ENCODE results near the gene FAM186B. TPM values are rescaled to one million over a fixed set of nuclear protein-coding genes. Genes with fewer than 3 reads are reported as not detected.

Gene FAM186B
- total RNA-seq, 6 donors from 2014 or later = 0.20 to 3.1 (median 0.73) TPM

DNA sequence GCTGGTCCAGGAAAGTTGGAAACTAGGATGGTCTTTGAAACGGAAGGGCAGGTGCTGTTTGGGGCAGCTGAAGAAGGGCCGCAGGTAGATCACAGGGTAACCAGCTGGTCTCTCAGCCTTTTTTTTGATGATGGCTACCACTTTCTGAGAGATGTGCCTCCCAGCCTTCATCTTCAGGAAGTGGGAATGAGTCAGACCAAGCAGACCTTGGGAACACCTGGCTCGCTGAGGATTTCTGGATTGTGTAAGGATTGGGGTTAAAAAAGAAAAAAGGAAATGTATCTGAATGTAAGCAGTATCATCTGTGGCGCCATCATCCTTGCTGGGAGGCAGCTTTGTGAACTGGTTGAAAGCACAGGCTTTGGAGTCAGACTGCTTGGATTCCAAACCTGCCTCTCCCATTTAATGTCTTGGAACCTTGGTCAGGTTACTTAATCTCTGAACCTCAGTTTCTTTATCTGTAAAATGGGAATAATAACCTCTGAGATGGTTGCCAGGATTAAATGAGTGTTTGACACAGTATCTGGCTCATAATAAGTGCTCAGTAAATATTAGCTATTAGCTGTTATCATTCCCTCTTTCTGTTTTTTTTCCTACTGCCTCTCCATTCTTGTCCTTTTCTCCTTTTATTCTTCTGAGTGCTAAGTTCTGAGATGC is 19.6 kb upstream of the FAM186B start:
- H3K27ac ChIP-seq = peak overlapping the region in 1 of 4 donors; percentile 80
- H3K36me3 ChIP-seq = no peaks in the 10 kb centered on the region
- 60 to 65% methylated on average over 4 of the region's 4 CpGs for WGBS, 2 donors

DNA sequence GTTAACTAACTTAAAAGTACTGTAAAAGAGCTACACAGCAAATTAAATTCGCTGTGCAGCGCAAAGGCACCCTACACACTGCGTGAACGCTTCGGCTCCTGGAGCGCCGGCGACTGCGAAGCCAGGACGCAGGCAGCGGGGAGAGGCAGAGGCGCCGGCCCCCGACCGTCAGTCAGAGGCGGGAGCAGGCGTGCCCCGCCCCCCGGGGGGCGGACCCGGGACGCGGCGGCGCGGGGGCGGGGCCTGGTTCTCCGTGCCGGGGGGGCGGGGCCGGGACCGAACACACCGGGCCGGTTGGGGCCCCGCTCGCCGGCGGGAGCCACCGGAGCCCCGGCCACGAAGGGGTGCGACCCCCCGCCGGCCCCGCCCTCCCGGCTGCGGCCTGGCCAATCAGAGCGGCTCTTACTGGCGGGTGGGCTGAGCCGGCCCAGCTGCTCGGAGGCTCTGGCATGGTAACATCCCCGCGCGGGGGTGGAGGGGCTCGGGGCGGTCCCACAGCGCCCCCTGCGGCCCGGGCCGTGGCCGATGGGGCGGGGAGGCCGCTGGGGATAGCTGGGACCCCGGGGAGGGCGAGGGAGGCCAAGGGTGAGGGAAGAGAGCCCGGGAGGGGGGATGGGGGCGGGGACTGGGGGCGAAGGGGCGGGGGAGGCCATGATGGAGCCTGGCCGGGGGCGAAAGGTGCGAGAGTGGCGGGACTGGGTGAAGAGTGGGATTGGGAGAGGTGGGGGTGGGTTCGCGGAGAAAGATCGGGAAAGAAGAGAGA is 17.9 kb upstream of the FAM186B start, which contains the start of gene PRPF40B:
PRPF40B (plus strand) TSS at position 420 of the 763 bp plus-strand sequence; CDS start at position 450, 30 bp downstream.
- WGBS, 2 donors = 4% methylated on average over 12 to 20 of the region's 76 CpGs
- Histone ChIP-seq H3K4me3 (peak within 1 kb of the TSS; percentile 50 to 71 (median 66)), H3K36me3 (no peaks in the 10 kb centered on the region), H3K27me3 (no peaks in the 10 kb centered on the region), H3K4me1 (peaks cover 10 to 25% (median 14%) of the 10 kb centered on the region in 4 donors), H3K27ac (peak within 1 kb of the TSS; percentile 76 to 88 (median 83)), H3K9me3 (no peaks in the 10 kb centered on the region)
- DNase-seq (peak; percentile 94 to 97), ATAC-seq (ENCODE audit: low FRiP score in 2 of 2) (peak; percentile 93 to 96)
- TF ChIP-seq, protein P1, sequence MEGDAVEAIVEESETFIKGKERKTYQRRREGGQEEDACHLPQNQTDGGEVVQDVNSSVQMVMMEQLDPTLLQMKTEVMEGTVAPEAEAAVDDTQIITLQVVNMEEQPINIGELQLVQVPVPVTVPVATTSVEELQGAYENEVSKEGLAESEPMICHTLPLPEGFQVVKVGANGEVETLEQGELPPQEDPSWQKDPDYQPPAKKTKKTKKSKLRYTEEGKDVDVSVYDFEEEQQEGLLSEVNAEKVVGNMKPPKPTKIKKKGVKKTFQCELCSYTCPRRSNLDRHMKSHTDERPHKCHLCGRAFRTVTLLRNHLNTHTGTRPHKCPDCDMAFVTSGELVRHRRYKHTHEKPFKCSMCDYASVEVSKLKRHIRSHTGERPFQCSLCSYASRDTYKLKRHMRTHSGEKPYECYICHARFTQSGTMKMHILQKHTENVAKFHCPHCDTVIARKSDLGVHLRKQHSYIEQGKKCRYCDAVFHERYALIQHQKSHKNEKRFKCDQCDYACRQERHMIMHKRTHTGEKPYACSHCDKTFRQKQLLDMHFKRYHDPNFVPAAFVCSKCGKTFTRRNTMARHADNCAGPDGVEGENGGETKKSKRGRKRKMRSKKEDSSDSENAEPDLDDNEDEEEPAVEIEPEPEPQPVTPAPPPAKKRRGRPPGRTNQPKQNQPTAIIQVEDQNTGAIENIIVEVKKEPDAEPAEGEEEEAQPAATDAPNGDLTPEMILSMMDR (IDR thresholded peaks at IDR 0.05) = peak; percentile 57 to 79 (median 66)
- TF ChIP-seq POLR2A (IDR thresholded peaks at IDR 0.05) (peak; percentile 30 to 85 (median 50)), EP300 (IDR thresholded peaks at IDR 0.05) (no peak), POLR2AphosphoS5 (IDR thresholded peaks at IDR 0.05) (peak; percentile 59 to 83)

More for the DNA sequence above, 19.6 kb upstream of the FAM186B start:
- H3K9me3 ChIP-seq = no peaks in the 10 kb centered on the region
- DNase-seq = no peak
- no peak overlapping the region for H3K4me3 ChIP-seq
- TF ChIP-seq POLR2A (IDR thresholded peaks at IDR 0.05) (no peak), EP300 (IDR thresholded peaks at IDR 0.05) (no peak), POLR2AphosphoS5 (IDR thresholded peaks at IDR 0.05) (no peak)
- TF ChIP-seq, protein P1 (IDR thresholded peaks at IDR 0.05) = no peak
- no peaks in the 10 kb centered on the region for H3K27me3 ChIP-seq
- peaks cover 10 to 25% (median 14%) of the 10 kb centered on the region in 4 donors for H3K4me1 ChIP-seq
- no peak for ATAC-seq (ENCODE audit: low FRiP score in 2 of 2)

DNA sequence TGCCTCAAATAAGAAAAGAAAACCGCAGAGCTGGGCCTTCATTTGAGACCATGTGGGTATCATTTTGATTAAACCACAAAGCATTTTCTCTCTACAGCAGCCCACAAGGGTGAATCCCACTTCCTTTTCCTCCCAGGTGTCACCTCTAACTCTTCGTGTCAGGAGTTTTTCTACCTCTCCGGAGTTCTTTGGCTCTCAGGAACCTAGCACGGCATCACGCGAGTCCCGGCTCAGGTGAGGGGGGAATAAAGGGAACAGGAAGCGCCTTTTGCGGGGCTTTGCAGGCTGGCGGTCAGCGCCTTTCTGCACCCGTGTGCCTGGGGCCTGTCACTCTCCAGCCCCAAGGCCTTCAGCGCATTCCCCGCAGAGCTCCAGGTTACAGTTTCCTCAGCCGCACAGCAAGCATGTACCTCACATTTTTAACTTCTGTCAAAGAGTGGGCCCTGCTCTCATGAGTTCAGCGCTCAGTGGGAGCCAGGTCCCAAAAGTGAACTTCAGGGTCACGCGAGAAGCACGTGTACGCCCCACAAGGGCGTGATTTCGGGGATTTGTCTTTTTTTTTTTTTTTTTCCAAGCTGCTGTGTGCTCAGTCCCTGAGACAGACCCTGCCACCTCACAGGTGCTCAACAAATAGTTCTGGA is 17.2 kb upstream of the FAM186B start:
- WGBS, 2 donors = 0 to 1% methylated on average over 17 to 22 of the region's 22 CpGs
- Histone ChIP-seq H3K27ac (peak overlapping the region; percentile 76 to 88 (median 83)), H3K36me3 (no peaks in the 10 kb centered on the region), H3K27me3 (no peaks in the 10 kb centered on the region), H3K4me1 (peaks cover 10 to 25% (median 14%) of the 10 kb centered on the region in 4 donors), H3K4me3 (peak overlapping the region; percentile 26 to 71 (median 66)), H3K9me3 (no peaks in the 10 kb centered on the region)
- ATAC-seq (ENCODE audit: low FRiP score in 2 of 2) = peak; percentile 46 to 55
- no peak for TF ChIP-seq POLR2AphosphoS5 (IDR thresholded peaks at IDR 0.05)
- TF ChIP-seq POLR2A (IDR thresholded peaks at IDR 0.05) = no peak
- TF ChIP-seq, protein P1 (IDR thresholded peaks at IDR 0.05) = no peak
- no peak for TF ChIP-seq EP300 (IDR thresholded peaks at IDR 0.05)
- DNase-seq = peak in 1 of 2 donors; percentile 57

DNA sequence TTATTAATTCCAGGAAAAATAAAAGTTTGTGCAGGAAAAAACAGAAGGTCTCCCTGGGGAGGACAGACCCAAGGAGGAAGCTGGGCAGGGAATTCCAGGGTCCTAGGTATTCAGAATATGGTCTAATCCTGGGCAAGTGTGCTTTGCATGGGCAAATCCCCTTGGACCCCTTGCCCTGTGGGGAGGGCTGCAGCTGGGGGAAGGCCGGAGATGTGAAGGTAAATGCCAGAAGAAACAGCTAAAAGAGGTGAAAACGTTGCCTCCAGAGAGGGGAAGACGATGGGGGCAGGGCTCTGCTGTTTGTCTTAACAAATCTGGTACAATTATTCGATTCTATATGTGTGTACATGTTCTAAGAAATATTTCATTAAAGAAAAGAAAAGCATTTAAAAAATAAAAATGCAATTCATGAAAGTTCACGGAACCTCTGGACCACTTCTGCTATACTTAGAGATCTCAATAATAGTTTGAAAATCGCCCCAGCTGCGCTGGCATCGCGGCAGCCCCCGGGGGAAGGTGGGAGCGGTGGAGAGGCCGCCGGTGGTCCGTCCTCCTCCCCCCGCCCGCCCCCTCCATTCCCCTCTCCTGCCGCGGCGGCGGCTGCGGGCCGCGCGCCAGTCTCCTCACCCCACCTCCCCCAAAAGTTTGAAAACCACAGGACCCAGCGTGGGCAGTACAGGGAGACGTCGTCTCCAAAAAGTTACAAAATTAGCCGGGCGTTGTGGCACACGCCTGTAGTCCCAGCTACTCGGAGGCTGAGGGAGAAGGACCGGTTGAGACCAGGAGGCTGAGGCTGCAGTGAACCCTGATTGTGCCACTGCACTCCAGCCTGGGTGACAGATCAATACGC is 16.4 kb upstream of the FAM186B start:
- peak overlapping the region; percentile 76 to 88 (median 83) for H3K27ac ChIP-seq
- peak in 1 of 2 donors; percentile 79 for DNase-seq
- WGBS, 2 donors = 5 to 8% methylated on average over 18 to 33 of the region's 33 CpGs
- no peaks in the 10 kb centered on the region for H3K9me3 ChIP-seq
- H3K4me3 ChIP-seq = peak overlapping the region; percentile 26 to 71 (median 66)
- peaks cover 10 to 25% (median 14%) of the 10 kb centered on the region in 4 donors for H3K4me1 ChIP-seq
- TF ChIP-seq POLR2A (IDR thresholded peaks at IDR 0.05) (no peak), EP300 (IDR thresholded peaks at IDR 0.05) (no peak), POLR2AphosphoS5 (IDR thresholded peaks at IDR 0.05) (no peak)
- TF ChIP-seq, protein P1 (IDR thresholded peaks at IDR 0.05) = no peak
- ATAC-seq (ENCODE audit: low FRiP score in 2 of 2) = peak in 1 of 2 donors; percentile 1
- H3K27me3 ChIP-seq = no peaks in the 10 kb centered on the region
- H3K36me3 ChIP-seq = no peaks in the 10 kb centered on the region
